ENCODE measurements around the gene ZYG11B.
"Not testable (repeated sequence)": the region's sequence is repeated elsewhere in the genome, so short reads cannot be mapped to it uniquely, and the experiment has no call there.

GRCh38 chr1:52820830-52821229, 94.6 kb downstream of the ZYG11B start:
- TF ChIP-seq CTCF, POLR2AphosphoS5, POLR2A (IDR thresholded peaks at IDR 0.05): not testable (repeated sequence)

Data from breast epithelium (tissue), 3 donors.